MM.1S (cell line): ENCODE data around the gene SRC.

Experiments used
- CTCF ChIP-seq: fragments of 300-600 bp; sonication (generic); IDR thresholded peaks from 2 replicates; pipeline ENCODE4 v1.5.1; 2016; ENCODE audit warnings: antibody characterized with exemption, low read length, mixed read lengths
- EZH2 ChIP-seq: fragments of 300-600 bp; sonication (generic); optimal IDR thresholded peaks from 2 replicates; pipeline ENCODE3; 2017; ENCODE audit warnings: low read depth, mild to moderate bottlenecking, antibody characterized with exemption, low read length, mixed read lengths
- EZH2phosphoT487 ChIP-seq: fragments of 300-600 bp; sonication (generic); IDR thresholded peaks from 2 replicates; pipeline ENCODE4 v1.6.1; 2018; ENCODE audit warnings: antibody characterized with exemption, low read length

DNA sequence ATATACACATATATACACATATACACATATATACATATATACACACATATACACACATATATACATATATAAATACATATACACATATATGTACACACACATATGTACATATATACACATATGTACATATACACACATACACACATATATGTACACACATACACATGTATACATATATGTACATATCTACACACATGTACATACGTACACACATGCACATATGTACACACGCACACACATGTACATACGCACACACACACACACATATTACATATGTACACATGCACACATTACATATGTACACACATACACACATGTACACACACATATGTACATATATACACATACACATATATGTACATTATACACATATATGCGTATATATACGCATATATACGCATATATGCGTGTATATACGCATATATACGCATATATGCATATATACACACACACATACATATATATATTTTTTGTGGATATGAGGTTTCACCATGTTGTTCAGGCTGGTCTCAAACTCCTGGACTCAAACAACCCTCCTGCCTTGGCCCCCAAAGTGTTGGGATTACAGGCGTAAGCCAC, 27.2 kb downstream of the SRC start:
- no peak for TF ChIP-seq CTCF
- no peak for TF ChIP-seq EZH2phosphoT487
- no peak for TF ChIP-seq EZH2
